Measurements from ENCODE around the gene EPB41L2.

GRCh38 chr6:131063764-131064272 lies 773 bp upstream of the EPB41L2 start:
- no peak for TF ChIP-seq EZH2 (IDR thresholded peaks at IDR 0.05; ENCODE audit: borderline replicate concordance, low read depth, low read length, poor library complexity, severe bottlenecking)
- TF ChIP-seq, protein P1, sequence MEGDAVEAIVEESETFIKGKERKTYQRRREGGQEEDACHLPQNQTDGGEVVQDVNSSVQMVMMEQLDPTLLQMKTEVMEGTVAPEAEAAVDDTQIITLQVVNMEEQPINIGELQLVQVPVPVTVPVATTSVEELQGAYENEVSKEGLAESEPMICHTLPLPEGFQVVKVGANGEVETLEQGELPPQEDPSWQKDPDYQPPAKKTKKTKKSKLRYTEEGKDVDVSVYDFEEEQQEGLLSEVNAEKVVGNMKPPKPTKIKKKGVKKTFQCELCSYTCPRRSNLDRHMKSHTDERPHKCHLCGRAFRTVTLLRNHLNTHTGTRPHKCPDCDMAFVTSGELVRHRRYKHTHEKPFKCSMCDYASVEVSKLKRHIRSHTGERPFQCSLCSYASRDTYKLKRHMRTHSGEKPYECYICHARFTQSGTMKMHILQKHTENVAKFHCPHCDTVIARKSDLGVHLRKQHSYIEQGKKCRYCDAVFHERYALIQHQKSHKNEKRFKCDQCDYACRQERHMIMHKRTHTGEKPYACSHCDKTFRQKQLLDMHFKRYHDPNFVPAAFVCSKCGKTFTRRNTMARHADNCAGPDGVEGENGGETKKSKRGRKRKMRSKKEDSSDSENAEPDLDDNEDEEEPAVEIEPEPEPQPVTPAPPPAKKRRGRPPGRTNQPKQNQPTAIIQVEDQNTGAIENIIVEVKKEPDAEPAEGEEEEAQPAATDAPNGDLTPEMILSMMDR (conservative IDR thresholded peaks at IDR 0.05; ENCODE audit: low read depth, low read length): no peak
